ENCODE data around the gene RNF223. TPM values are rescaled to one million over a fixed set of nuclear protein-coding genes. Genes with fewer than 3 reads are reported as not detected.

RNF223 gene
- total and polyA plus RNA-seq, 2 experiments from 2014 or later: not detected

DNA sequence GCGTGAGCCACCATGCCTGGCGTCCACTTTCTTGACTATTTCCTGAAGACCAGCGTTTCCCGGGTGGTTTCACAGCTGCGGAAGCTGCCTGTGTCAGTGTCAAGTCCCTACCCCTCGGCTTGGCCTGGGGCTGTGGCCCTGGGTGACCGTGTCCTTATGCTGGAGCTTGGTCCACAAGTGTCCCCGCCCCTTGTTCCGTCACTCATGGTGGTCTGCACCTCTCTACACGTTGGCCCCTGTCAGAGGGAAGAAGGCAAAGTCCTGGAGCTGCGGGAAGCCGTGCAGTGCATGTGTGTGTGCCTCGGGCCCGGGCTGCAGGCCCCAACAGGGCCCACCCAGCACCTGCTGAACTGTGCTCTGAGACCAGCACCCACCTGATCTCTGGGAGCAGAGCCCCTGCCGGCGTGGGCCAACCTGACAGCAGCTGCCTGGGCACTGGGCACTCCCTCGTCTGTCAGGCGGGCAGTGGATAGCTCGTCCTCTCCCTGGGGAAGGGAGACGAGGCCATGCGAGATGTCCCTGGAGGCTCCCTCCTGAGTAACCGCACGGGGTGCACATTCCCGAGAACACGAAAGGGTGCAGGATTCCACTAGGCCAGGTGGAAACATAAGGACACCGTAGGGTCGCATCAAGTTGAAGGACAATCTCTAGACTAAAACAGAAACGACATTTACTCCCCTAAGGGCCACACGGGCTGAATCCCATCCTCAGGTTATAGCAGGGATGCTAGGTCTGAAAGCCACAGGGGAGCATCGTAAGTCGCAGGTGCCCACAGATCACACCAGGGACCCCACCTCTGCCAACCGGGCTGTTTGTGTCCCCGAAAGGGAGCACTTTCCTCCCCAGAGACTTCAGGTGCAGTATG lies 44.1 kb upstream of the RNF223 start:
- no peak for TF ChIP-seq EZH2 (IDR thresholded peaks at IDR 0.05; ENCODE audit: insufficient read depth, poor library complexity, severe bottlenecking)
- no peak for TF ChIP-seq EZH2phosphoT487 (IDR thresholded peaks at IDR 0.05; ENCODE audit: insufficient read depth, low read depth)
- Histone ChIP-seq H3K9me3 (ENCODE audit: low read depth) (no peaks in the 10 kb centered on the region), H3K79me2 (ENCODE audit: insufficient read depth) (peaks cover 4% of the 10 kb centered on the region; the same call in 1 of the 2 replicates), H3K4me2 (ENCODE audit: unreplicated experiment) (no peak overlapping the region), H3K27me3 (replicated peaks; ENCODE audit: insufficient read depth) (no peaks in the 10 kb centered on the region), H2AFZ (no peak overlapping the region), H4K20me1 (ENCODE audit: insufficient read depth) (no peaks in the 10 kb centered on the region), H3F3A (ENCODE audit: insufficient read depth) (no peaks in the 10 kb centered on the region), H3K4me1 (ENCODE audit: insufficient read depth) (no peaks in the 10 kb centered on the region), H3K36me3 (ENCODE audit: low read depth) (no peaks in the 10 kb centered on the region), H3K27ac (no peak overlapping the region), H3K4me3 (no peak overlapping the region), H3K9me2 (ENCODE audit: insufficient read depth) (no peaks in the 10 kb centered on the region), H3K9ac (no peak overlapping the region)
- no peak for DNase-seq
- whole genome bisulfite sequencing, 2 experiments (ENCODE audit: low coverage in 1 of 2, low lambda C conversion rate in 2 of 2, missing lambda C conversion rate in 2 of 2): 70 to 72% methylated on average over 33 of the region's 33 CpGs
- in situ Hi-C loops (cut with MboI): no loop called here

DNA sequence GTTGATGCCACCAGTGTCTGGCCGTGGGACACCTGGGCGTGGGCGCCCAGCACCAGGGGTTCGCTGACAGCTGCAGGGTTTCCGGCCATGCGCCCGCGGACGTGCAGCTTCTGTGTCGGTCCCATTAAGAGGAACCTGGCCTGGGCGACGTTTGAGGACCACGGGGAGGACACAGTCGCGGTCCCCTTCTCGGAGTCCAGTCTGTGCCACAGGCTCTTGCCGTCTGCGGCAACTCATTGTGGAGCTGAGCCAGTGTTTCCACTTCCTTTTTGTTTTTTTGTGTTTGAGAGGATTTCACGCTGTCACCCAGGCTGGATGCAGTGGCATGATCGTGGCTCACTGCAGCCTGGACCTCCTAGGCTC lies 43.3 kb upstream of the RNF223 start:
- Histone ChIP-seq H3F3A (ENCODE audit: insufficient read depth) (no peaks in the 10 kb centered on the region), H3K4me3 (no peak overlapping the region), H3K9ac (no peak overlapping the region), H3K27ac (no peak overlapping the region), H3K4me1 (ENCODE audit: insufficient read depth) (no peaks in the 10 kb centered on the region), H3K9me3 (ENCODE audit: low read depth) (no peaks in the 10 kb centered on the region), H3K79me2 (ENCODE audit: insufficient read depth) (peaks cover 4% of the 10 kb centered on the region; the same call in 1 of the 2 replicates), H4K20me1 (ENCODE audit: insufficient read depth) (no peaks in the 10 kb centered on the region), H3K27me3 (replicated peaks; ENCODE audit: insufficient read depth) (no peaks in the 10 kb centered on the region), H2AFZ (no peak overlapping the region), H3K4me2 (ENCODE audit: unreplicated experiment) (no peak overlapping the region), H3K9me2 (ENCODE audit: insufficient read depth) (no peaks in the 10 kb centered on the region), H3K36me3 (ENCODE audit: low read depth) (no peaks in the 10 kb centered on the region)
- DNase-seq: no peak
- in situ Hi-C loops (cut with MboI): no loop called here
- 57 to 65% methylated on average over 19 to 20 of the region's 20 CpGs for WGBS, 2 experiments (ENCODE audit: low coverage in 1 of 2, low lambda C conversion rate in 2 of 2, missing lambda C conversion rate in 2 of 2)
- no peak for TF ChIP-seq EZH2phosphoT487 (IDR thresholded peaks at IDR 0.05; ENCODE audit: insufficient read depth, low read depth)
- no peak for TF ChIP-seq EZH2 (IDR thresholded peaks at IDR 0.05; ENCODE audit: insufficient read depth, poor library complexity, severe bottlenecking)

GRCh38 chr1:1116701-1117468 lies 42.8 kb upstream of the RNF223 start:
- H3K4me3 ChIP-seq: peak overlapping the region; percentile 84
- 17 to 33% methylated on average over 19 to 42 of the region's 47 CpGs for WGBS, 2 experiments (ENCODE audit: low coverage in 1 of 2, low lambda C conversion rate in 2 of 2, missing lambda C conversion rate in 2 of 2)
- no peaks in the 10 kb centered on the region for H3K9me2 ChIP-seq (ENCODE audit: insufficient read depth)
- peak; percentile 65 for DNase-seq
- H3K27me3 ChIP-seq (replicated peaks; ENCODE audit: insufficient read depth): no peaks in the 10 kb centered on the region
- in situ Hi-C loops (cut with MboI): no loop called here
- no peaks in the 10 kb centered on the region for H3K9me3 ChIP-seq (ENCODE audit: low read depth)
- H4K20me1 ChIP-seq (ENCODE audit: insufficient read depth): no peaks in the 10 kb centered on the region
- H3F3A ChIP-seq (ENCODE audit: insufficient read depth): no peaks in the 10 kb centered on the region
- peak overlapping the region; percentile 7; the same call in 1 of the 2 replicates for H3K9ac ChIP-seq
- peak overlapping the region; percentile 60 for H3K4me2 ChIP-seq (ENCODE audit: unreplicated experiment)
- no peak overlapping the region for H3K27ac ChIP-seq
- peak overlapping the region; percentile 62 for H2AFZ ChIP-seq
- TF ChIP-seq EZH2 (IDR thresholded peaks at IDR 0.05; ENCODE audit: insufficient read depth, poor library complexity, severe bottlenecking) (no peak), EZH2phosphoT487 (IDR thresholded peaks at IDR 0.05; ENCODE audit: insufficient read depth, low read depth) (no peak)
- H3K4me1 ChIP-seq (ENCODE audit: insufficient read depth): no peaks in the 10 kb centered on the region
- peaks cover 6% of the 10 kb centered on the region; the same call in 1 of the 2 replicates for H3K79me2 ChIP-seq (ENCODE audit: insufficient read depth)
- no peaks in the 10 kb centered on the region for H3K36me3 ChIP-seq (ENCODE audit: low read depth)

DNA sequence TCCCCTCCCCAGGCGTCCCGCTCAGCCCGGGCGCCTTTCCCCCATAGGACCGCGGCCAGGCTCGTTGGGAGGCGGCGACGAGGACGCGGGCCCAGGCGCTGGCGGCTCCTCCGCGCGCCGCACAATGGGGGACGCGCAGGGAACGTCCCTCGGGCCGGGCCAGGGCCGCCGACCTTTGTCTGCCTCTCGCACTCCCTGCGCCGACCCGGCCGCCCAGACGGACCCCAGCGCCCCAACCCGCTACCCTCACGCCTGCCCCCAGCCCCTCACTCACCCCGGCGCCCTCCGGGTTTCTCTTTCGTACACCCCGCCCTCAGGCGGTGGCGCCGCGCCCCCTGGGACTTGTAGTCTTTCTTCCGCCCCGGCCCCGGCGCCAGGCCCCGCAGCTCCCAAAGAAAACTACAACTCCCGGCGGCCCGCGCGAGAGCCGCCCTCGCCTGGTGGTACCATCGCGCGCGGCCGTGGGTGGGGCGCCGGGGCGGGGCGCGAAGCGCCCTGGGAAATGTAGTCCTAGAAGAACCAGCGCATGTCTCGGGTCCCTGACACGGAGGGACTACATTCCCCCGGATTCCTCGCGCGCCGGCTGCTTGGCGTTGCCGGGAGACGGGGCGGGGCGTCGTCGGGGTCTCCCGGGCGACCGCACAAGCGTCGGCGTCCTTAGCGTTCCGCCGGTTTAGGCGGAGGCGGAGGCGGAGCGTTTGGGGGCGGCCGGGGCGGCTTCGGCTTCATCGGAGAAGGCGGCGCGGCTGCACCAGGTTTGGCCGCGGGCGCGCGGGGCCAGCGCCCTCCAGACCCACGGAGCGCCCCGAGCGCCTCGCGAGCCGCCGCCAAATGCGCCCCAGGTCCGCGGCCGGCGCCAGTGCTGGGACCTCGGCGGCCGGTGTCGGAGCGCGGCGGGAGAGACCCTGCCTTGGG lies 41.9 kb upstream of the RNF223 start, which contains the start of gene C1orf159:
TSS of gene C1orf159 (minus strand) at position 304 of the 915 bp plus-strand sequence. CDS start 24,546 bp downstream, outside the sequence.
- Histone ChIP-seq H3K79me2 (ENCODE audit: insufficient read depth) (peaks cover 12% of the 10 kb centered on the region; the same call in 1 of the 2 replicates), H3K9ac (peak within 1 kb of the TSS; percentile 79), H3K27ac (no peak within 1 kb of the TSS), H3K27me3 (replicated peaks; ENCODE audit: insufficient read depth) (no peaks in the 10 kb centered on the region), H3K36me3 (ENCODE audit: low read depth) (no peaks in the 10 kb centered on the region), H3K4me3 (peak within 1 kb of the TSS; percentile 84), H3K9me2 (ENCODE audit: insufficient read depth) (no peaks in the 10 kb centered on the region), H3K9me3 (ENCODE audit: low read depth) (no peaks in the 10 kb centered on the region), H2AFZ (peak within 1 kb of the TSS; percentile 62), H4K20me1 (ENCODE audit: insufficient read depth) (no peaks in the 10 kb centered on the region), H3K4me2 (ENCODE audit: unreplicated experiment) (peak within 1 kb of the TSS; percentile 81), H3K4me1 (ENCODE audit: insufficient read depth) (no peaks in the 10 kb centered on the region), H3F3A (ENCODE audit: insufficient read depth) (no peaks in the 10 kb centered on the region)
- peak; percentile 99 for DNase-seq
- in situ Hi-C loops (cut with MboI): no loop called here
- 1% methylated on average over 50 to 115 of the region's 128 CpGs for WGBS, 2 experiments (ENCODE audit: low coverage in 1 of 2, low lambda C conversion rate in 2 of 2, missing lambda C conversion rate in 2 of 2)
- TF ChIP-seq EZH2phosphoT487 (IDR thresholded peaks at IDR 0.05; ENCODE audit: insufficient read depth, low read depth) (no peak), EZH2 (IDR thresholded peaks at IDR 0.05; ENCODE audit: insufficient read depth, poor library complexity, severe bottlenecking) (no peak)
